ENCODE measurements around the gene NLRX1.

DNA sequence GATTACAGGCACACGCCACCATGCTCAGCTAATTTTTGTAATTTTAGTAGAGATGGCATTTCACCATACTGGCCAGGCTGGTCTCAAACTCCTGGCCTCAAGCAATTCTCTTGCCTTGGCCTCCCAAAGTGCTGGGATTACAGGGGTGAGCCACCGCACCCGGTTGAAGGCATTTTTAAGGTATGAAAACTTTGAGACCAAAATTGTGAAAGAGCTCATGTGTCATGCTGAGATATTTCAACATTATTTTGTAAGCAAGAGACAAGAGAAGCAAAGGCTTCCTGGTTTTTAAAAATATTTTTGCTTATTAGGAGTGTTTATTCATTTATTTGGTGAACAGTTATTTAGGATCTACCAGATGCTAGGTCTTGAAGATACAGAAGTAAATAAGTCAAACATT lies 23.6 kb downstream of the NLRX1 start:
- TF ChIP-seq, protein P1, sequence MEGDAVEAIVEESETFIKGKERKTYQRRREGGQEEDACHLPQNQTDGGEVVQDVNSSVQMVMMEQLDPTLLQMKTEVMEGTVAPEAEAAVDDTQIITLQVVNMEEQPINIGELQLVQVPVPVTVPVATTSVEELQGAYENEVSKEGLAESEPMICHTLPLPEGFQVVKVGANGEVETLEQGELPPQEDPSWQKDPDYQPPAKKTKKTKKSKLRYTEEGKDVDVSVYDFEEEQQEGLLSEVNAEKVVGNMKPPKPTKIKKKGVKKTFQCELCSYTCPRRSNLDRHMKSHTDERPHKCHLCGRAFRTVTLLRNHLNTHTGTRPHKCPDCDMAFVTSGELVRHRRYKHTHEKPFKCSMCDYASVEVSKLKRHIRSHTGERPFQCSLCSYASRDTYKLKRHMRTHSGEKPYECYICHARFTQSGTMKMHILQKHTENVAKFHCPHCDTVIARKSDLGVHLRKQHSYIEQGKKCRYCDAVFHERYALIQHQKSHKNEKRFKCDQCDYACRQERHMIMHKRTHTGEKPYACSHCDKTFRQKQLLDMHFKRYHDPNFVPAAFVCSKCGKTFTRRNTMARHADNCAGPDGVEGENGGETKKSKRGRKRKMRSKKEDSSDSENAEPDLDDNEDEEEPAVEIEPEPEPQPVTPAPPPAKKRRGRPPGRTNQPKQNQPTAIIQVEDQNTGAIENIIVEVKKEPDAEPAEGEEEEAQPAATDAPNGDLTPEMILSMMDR (IDR thresholded peaks at IDR 0.05) = no peak
- no peak for TF ChIP-seq POLR2A (IDR thresholded peaks at IDR 0.05)
